Suprapubic skin (tissue), 3 donors: ENCODE data around the gene UBE2E2.

Experiments used
- EP300 ChIP-seq: sonication (generic); formaldehyde crosslinking; IDR thresholded peaks from one replicate; pipeline ENCODE4 v1.6.1; 2017; ENCODE audit warnings: antibody characterized with exemption
- POLR2A ChIP-seq, 2 donors: fragments of 450-650 bp; IDR thresholded peaks; one replicate each; pipeline ENCODE4 v1.6.1; 2017; ENCODE audit warnings: antibody characterized with exemption in 2 of 2, mild to moderate bottlenecking in 2 of 2, moderate library complexity in 2 of 2
- TF ChIP-seq, protein P1 (sequence below), 2 donors: fragments of 200-600 bp in 1 of 2; fragments of 450-650 bp in 1 of 2; sonication (generic) in 1 of 2; IDR thresholded peaks; one replicate each; pipeline ENCODE4 v1.5.1; 2016 to 2019; ENCODE audit warnings: antibody characterized with exemption in 2 of 2, mild to moderate bottlenecking in 1 of 2, moderate library complexity in 1 of 2

DNA sequence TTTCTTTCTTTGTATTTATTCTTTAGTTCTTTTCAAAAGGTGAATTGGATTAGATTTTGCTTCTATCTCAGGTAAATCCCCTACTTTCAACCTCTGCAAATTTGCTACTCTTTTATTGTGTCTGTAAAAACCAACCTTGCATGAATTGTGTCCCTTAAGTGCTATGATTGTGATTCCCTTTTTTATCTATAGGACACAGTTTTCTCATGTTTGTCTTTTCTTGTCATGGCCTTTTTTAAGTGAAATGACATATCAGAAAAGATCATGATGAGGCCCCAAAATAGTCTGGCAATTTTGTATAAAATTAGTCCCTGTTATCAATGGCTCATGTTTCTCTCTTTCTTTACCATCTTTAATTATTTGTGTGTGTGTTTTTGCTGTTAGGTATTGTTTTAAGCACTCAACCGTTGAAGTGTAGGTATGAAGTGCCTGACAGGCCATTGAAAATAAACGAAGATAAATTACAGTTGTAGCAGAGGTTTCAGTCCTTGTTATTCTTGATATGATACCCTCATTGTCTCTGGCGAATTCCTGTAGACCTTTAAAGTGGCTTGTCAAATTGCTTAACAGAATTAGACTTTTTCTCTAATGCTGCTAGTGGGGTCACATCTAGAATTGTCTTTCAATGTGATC lies 184.3 kb downstream of the UBE2E2 start:
- TF ChIP-seq, protein P1, sequence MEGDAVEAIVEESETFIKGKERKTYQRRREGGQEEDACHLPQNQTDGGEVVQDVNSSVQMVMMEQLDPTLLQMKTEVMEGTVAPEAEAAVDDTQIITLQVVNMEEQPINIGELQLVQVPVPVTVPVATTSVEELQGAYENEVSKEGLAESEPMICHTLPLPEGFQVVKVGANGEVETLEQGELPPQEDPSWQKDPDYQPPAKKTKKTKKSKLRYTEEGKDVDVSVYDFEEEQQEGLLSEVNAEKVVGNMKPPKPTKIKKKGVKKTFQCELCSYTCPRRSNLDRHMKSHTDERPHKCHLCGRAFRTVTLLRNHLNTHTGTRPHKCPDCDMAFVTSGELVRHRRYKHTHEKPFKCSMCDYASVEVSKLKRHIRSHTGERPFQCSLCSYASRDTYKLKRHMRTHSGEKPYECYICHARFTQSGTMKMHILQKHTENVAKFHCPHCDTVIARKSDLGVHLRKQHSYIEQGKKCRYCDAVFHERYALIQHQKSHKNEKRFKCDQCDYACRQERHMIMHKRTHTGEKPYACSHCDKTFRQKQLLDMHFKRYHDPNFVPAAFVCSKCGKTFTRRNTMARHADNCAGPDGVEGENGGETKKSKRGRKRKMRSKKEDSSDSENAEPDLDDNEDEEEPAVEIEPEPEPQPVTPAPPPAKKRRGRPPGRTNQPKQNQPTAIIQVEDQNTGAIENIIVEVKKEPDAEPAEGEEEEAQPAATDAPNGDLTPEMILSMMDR (IDR thresholded peaks at IDR 0.05) = no peak
- TF ChIP-seq POLR2A (IDR thresholded peaks at IDR 0.05) = no peak
- TF ChIP-seq EP300 = no peak
